HG03060 (cell line): ENCODE results near the gene ACSL1.
"Not testable (repeated sequence)": the region's sequence is repeated elsewhere in the genome, so short reads cannot be mapped to it uniquely, and the experiment has no call there.

Experiments
- ATAC-seq: cut with Tn5 transposase; IDR thresholded peaks from one replicate; pipeline ENCODE4 v1.9.1; 2021; ENCODE audit warnings: low read depth, moderate number of reproducible peaks; ENCODE audit not compliant: unreplicated experiment

ACSL1 gene

DNA sequence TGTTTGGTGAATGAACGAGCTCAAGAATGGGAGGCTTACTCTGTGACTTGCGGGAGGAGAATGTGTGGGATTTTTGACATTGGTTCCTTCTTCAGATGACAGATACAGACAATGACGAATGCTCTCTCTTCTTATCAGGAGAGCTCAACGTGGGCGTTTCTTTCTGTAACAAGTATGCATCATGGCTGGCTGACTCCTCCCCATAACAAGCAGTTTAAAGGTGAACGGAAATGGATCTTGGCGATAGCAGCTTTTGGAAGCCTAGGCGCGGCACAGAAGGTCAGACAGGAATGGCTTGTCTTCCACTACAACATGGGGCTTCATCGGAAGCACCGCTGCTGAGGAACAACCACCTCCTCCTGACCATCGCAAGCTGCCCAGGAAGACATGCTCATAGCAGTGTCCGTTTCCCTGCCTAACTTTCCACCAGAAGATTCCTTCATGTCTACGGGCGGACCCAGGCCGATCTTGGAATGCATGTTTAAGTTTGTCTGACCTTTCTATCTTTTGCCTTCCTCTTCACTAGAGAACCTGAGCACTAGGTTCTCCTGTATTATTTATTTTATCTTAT, 18.3 kb upstream of the ACSL1 start:
- no peak for ATAC-seq

DNA sequence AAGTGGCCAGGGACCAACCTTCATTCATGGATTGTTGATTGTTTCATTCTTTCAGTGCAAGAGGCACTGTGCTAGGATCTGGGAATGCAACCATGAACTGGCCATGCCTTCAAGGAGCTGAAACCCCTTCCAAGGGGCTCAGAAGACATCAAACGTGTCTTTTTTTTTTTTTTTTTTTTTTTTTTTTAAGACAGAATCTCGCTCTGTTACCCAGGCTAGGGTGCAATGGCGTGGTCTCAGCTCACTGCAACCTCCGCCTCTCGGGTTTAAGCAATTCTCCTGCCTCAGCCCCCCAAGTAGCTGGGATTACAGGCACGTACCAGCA, 13.3 kb upstream of the ACSL1 start:
- not testable (repeated sequence) for ATAC-seq

DNA sequence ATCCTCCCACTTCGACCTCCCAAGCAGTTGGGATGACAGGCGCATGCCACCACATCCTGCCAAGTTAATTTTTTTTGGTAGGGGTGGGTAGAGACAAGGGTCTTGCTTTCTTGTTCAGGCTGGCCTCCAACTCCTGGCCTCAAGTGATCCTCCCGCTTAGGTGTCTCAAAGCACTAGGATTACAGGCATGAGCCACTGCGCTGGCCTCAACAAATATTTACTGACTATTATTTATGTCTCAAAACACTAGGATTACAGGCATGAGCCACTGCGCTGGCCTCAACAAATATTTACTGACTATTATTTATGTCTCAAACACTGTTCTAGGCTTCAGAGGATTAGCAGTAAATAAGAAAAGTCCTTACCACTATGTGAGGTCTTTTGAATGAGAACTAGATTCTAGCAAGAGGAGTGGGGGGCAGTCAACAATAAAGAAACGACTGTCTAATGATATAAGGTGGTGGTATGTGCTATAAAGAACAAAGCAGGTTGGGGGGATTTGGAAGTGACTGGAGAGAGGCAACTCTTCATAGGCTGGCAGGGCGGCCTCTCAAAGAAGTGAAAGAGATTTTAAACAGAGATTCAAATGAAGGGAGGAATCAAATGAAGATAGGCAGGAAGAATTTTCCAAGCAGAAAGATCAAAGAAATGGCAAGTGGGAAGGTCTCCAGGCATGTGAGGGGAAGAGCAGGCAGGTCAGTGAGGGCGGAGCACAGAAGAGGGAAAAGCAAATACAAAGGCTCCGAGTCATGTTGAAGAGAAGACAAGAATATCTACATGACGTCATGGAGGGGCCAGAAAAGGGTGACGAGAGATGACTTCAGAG, 12.7 kb upstream of the ACSL1 start:
- no peak for ATAC-seq

DNA sequence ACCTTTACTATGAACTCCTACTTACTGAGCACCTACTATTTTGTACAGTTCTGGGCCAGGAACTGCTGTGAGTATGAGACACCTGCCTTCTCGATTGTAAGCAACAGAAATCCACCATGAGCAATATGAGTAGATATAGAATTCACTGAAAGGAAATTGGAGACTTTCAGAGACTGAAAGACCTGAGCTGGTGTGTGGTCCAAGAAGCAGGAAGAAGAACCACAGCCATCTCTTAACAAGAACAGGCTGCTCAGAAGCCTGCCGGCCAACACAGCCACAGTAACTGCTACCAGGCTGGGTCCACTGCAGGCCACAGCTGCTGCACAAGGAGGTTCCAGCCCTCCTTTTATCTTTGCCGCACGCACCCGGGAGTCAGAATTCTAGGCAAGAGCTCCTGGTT, 10.8 kb upstream of the ACSL1 start:
- ATAC-seq, result no peak

DNA sequence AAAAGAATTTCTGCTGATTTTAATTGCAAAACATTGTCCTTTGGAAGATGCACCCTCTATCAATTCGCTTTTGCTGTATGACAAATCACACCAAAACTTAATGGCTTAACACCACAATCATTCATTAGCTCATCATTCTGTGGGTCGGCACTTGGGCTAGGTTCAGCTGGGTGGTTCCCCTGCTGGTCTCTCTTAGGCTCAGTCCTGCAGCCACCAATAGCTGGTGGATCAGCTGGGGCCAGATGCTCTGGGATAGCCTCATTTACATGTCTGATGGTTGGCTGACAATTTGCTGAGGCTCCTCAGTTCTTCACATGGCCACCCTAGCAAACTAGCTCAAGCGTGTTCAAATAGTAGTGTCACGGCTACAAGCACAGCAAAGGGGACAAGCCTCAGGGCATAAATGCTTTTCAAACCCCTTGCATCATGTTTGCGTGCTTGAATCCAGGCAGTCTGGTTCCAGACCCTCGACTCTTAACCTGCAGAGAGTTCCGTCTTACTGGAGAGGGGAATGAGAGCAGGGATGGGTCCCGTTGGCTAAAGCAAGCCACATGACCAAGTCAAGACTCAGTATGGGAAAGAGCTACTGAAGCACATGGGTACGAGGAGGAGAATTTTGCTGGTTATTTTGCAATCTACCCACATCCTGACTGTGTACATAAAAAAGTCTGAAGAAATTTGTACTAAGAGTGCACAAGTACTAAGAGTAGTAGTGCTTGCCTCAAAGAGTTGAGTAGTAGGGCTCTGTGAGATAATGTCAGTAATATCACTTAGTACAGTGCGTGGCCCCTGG, 7.5 kb upstream of the ACSL1 start:
- ATAC-seq, result no peak

DNA sequence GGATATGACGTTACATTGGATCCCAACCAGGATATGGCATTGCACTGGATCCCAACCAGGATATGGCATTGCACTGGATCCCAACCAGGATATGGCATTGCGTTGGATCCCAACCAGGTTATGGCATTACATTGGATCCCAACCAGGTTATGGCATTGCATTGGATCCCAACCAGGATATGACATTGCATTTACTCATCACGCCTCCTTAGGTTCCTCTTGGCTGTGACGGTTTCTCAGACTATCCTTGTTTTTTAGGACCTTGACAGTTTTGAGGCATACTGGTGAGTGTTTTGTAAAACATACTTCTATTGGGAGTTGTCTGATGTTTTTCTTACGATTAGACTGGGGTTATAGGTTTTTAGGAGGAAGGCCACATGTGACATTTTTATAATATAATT, 5.4 kb upstream of the ACSL1 start:
- ATAC-seq, result no peak

DNA sequence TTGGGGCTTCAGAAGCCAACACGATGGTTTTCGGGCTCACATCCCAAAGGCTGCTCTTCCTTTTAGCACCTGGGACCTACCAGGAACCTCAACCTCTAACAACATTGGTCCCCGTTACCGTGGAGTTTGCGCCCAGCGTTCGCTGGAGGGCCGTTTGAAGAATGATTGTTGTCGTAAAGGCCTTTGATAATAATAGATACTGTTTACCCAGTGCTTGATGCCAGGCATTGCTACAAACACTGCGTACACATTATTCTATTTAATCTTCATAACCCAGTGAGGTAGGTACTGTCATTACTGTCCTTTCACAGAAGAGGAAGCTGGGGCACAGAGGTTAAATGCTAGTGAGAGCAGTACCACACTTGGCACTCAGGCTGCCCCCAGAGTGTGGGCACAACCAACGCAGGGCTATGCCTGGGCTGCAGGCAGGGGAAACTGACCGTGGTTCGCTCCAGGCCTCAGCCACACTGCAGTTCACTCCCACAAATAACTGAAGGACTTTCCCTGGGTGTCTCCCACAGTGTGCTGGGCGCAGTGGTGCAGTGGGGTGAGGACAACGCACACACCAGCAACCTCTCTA, 1.0 kb upstream of the ACSL1 start:
- ATAC-seq, result peak; percentile 20

DNA sequence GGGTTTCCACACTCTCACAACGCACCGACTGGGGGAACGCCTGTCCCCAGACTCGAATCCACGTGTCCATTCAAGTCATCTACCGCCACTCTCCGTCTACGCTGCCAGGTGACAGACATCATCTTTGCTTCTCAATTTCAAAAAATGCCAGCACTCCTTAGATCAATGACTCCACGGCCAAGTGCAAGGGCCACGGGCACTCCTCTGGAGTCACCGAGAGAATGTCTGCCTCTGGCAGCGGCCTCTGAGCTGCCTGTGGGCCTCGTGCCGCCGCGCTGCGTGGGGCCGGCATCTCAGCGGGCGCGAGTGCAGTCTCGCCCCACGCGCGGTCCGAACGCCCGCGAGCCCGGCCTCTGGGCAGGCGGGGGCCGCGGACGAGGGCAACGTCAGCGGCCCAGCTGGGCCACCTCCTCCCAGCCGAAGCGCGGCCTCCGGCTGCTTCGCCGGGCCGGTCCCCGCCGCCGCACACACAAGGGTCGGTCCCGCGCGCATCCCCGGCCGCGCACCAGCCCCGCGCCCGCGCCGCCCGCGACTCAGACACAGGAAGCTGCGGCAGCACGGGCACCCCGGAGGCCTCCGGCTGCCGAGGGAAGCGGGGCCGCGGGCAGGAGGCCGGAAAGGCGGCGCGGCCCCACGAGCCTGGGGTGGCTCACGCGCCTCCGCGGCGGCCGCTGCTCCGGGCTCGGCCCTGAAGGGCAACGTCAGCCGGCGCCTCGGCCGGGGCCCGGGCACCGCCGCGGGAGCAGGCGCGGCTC, 450 bp downstream of the ACSL1 start:
- peak; percentile 3 for ATAC-seq

DNA sequence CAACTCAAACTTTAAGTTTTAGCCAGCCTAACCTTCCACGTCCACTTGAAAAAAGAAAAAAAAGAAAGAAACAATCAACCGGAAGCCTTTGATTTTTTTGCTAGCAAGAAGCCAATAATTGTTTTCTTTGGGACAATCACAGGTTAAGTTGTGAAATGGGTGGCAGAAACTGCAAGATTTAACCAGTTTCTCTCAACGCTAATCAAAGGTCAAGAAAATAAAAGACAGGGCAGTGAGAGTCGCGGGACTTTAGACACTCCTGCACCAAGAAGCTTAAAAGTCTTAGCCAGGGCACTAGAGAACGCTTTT, 1.0 kb downstream of the ACSL1 start:
- no peak for ATAC-seq

DNA sequence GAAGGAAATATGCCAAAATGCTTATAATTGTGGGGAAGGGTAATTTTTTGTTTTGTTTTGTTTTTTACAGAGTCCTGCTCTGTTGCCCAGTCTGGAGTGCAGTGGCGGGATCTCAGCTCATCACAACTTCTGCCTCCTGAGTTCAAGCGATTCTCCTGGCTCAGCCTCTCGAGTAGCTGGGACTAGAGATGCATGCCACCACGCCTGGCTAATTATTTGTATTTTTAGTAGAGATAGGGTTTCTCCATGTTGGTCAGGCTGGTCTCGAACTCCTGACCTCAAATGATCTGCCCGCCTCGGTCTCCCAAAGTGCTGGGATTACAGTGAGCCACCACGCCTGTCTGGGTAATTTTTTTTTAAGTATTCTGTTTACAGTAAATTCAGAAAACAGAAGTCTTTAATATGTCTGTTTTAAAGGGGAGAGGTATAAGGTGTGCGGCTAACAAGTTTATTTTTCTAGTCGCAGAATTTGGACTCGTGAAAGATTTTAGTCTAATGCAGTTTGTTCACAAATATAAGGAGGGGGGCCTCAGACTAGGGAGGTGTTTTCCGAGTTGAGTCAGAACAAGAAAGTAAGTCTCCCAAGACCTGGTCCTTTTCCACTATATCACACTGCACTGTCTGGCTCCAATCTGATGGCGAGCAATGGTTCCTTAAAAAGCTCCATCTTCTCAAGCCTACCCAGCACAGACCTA, 1.5 kb downstream of the ACSL1 start:
- ATAC-seq, result no peak

DNA sequence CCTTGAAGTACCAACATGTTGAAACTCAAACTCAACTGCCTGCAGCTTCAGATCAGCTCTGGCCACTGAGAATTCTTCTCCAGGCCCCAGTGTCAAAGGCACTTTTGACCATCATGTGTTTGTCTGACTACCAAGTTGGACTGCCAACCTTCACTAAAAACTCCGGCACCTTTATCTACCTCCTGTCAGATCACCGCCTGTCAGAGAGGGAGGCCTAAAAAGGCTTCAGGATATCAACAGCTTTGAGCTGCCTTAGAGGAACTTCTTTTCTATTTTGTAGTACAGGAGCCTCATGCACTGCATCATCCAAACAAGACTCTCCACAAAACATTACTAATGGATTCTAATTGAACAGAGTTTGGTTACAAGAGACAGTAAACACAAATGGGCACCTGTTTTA, 2.8 kb downstream of the ACSL1 start:
- ATAC-seq, result no peak

DNA sequence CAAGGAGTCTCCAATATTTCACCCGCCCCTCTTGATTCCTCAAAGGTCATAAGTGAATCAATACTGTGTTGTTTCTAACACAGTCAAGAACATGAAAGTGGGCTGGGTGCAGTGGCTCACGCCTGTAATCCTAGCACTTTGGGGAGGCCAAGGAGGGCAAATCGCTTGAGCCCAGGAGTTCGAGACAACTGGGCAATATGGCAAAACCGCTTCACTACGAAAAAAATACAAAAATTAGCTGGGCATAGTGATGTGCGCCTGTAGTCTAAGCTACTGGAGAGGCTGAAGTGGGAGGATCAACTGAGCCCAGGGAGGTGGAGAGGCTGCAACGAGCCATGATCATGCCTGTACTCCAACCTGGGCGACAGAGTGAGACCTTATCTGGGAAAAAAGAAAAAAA, 3.4 kb downstream of the ACSL1 start:
- ATAC-seq, result no peak

DNA sequence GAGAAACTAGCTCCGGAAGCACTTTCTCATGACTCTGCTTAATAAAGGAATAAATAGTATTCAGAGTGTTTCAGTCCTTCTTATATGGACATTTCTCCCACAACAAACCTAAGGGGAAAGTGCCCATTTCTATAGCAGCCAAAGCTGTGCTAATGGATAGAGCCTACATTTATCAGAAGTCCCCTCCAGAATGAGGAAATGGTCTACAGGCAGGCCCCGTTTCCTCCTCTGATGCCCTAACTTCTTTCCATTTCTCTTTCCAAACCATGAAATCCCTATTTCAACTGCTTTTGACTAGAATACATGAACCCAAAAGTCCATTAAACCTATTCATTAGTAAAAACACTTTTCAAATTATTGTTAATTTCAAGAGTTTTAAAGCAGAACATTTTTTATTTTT, 4.5 kb downstream of the ACSL1 start:
- ATAC-seq, result no peak

DNA sequence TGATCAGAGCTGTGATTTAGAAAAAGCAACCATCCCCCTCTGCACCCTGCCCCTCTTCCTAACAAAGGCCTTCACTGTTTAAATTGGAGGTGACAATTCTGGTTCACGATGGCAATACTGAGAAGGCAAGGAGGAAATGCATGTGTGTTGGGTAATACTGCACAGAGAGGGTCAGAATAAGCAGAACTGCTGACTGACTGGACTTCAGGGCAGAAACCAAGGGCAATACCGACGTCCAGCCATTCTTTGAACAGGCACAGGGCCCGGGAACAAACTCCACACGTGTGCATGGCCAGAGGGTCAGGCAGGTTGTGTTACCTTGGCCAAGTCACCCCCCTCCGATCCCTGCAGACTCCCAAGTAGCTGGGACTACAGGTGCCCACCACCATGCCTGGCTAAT, 6.0 kb downstream of the ACSL1 start:
- no peak for ATAC-seq

DNA sequence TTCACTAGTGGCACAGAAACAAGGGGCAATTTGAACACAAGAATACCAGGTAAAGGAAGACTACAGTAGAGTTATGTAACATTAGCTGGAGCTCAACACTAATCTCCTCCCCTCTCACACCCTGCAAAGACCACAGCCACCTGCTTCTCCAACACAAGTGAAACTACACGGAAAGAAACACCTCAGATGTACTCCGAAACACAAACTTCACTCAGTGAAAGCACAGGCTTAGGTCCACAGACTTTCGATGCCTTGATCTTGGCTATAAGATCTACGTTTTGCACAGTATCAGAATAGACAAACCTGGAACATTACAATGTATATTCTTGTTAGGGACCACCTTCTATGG, 7.6 kb downstream of the ACSL1 start:
- ATAC-seq, result no peak

DNA sequence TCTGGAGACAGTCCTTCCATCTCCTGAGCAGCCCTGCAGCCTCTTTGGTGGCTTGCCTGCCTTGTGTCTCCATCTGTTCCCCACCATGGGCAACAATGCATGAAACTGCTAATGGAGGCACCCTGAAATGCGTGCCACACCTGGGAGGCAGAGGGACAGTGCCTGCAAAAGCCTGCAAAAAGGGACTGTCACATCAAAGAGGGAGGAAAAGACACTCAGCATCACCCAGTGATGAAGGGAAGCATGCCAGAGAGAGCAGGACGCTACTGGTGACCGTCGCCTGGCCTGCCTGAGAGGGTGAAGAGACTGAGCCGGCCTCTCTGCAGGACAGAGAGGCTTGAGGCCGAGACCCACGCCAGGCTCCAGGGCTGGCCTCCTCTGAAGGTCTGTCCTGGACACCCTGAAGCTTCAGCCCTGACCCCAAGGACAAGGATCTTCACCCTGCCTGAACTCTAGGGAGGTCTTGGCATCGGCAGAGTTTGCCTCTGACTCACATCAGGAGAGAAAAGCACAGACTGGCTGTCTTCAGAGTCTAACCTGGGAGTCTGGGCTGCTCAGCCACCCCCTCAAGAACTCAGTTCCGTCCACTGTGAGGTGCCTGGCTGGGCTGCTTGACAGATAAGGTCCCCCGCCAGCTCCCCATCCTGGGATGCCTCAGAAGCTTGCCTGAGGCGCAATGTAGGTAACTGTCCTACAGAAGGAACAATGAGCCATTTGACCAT, 8.1 kb downstream of the ACSL1 start:
- no peak for ATAC-seq

DNA sequence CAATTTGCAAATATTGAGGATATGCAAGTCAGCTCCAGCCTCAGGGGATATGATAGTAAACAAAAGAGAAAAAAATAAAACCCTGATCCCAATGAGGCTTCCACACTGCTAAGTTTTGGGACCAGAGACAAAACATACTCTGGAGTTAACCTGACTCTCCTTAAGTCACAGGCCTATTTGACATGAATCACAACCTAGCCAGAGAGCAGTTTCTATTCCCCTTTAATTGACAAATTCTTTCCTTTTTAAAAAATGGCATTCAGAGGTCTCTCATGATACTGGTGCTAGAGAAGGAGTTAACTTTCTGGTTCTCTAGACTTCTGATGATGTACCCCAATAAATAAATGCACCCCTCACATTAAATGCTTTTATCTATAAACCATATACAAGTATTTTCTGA, 8.8 kb downstream of the ACSL1 start:
- ATAC-seq, result no peak

DNA sequence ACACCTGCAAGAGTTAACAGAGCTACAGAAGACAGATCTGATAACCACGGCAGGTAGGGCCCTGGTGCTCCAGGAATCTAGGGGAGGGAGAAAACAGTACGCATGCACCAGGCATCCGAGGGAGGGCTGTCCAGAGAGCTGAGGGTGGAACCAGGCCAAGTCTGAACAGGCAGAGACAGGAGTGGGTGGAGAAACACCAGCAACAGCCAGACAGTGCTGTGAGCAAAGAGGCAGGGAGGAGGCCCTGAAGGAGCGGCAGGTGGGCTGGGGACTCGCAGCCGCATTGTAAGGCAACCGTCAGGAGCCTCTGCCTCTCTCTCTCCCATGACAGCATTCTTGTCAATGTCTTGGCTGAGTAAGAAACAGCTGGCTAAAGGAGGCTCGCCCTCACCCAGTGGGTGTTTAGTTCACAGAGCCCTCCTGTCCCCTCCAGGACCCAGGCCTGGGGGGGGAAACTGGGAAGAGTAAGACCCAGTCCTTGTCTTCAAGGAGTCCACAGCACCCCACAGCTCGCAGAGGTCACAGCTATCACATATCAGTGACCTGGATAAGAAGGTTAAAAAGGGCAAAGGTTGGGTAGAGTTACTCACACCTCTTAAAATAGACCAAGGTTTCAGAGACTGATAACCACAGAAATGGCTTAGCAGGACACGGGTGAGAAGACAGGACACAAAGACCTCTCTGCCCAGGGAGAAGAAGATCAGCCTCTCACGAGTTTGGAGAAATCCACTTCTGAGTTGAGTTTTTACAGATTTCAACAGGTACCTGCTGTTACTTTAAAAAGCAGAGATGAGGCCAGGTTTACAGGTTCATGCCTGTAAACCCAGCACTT, 10.5 kb downstream of the ACSL1 start:
- peak; percentile 81 for ATAC-seq

DNA sequence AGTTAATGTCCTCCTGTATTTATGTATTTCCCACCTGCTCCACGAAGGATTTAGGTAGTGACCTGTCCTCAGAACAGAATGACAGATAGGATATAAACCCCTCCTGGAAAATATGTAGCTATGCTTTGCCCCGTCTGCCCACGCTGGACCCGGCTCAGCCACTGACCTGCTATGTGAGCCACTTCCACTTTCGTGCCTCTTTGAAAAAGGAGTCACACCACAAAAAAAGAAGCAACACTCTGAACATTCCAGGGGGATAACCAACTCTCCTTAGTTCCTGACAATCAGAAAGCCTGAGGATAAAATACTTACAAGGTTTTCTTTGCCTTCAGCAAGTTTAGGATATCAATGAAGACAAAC, 11.1 kb downstream of the ACSL1 start:
- no peak for ATAC-seq
